A549 treated with ZK216348 at 1 μM for 4 hours (cell line): ENCODE data around the gene SESN3. TPM values are rescaled to one million over a fixed set of nuclear protein-coding genes. Genes with fewer than 3 reads are reported as not detected.

Source experiments
- total RNA-seq: library from RNA; stranded (reverse); fragments of 200-300 nt; extraction: Qiagen RNA extraction; gene quantifications from 5 replicates; pipeline ENCODE4 v1.2.3, GENCODE V29; 2022; ENCODE audit warnings: low read depth

SESN3 gene, protein sequence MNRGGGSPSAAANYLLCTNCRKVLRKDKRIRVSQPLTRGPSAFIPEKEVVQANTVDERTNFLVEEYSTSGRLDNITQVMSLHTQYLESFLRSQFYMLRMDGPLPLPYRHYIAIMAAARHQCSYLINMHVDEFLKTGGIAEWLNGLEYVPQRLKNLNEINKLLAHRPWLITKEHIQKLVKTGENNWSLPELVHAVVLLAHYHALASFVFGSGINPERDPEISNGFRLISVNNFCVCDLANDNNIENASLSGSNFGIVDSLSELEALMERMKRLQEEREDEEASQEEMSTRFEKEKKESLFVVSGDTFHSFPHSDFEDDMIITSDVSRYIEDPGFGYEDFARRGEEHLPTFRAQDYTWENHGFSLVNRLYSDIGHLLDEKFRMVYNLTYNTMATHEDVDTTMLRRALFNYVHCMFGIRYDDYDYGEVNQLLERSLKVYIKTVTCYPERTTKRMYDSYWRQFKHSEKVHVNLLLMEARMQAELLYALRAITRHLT
- total RNA-seq = 0.05 to 0.23 TPM (median 0.07 TPM) in 5 replicates

DNA sequence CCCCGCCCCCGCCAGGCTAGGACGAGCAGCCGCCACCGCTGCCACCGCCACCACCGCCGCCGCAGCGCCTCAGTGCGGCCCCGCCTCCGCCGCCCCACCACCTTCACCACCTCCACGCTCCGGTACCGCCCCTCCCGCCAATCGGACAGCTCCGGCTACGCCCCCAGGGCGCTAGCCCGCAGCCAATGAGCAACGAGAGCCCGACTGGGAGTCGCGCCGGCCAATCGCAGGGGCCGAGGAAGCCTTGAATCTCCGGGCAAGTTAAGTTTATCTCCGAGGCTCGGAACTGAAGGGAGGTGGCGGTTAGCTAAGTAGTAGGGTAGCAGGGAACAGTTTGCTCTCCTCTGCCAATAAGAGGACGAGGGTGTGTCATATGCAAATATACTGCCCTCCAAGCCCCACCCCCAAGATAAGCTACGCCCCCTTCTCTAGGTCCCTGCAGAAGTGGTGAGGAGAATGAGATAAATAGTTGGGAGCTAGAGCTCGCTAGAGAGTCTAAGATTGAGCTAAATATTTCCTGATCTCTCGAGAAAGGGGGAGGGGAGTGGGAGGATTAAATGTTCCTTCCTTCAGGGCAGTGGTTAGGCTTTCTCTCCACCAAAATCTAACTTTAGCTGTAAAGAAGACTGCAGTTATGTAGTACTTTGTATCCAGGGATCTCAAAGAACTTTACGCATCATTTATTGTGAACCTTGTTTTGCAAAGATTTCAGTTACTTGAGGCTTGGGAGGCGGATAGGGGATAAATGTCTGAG, at the start of gene SESN3:
TSS of gene SESN3 (minus strand) at position 76 of the 754 bp plus-strand sequence. CDS start 342 bp downstream, outside the sequence.

Other genes starting within 250 kb of the SESN3 start
- gene KDM4E, start 205.9 kb downstream of the SESN3 start, total RNA-seq = not detected in 5 replicates
- gene KDM4F, start 181.8 kb downstream of the SESN3 start, total RNA-seq = not detected in 5 replicates
- gene SRSF8, start 164.3 kb downstream of the SESN3 start, total RNA-seq = 13.7 to 18.7 TPM (median 18.5 TPM) in 5 replicates
- 10.9 to 15.8 TPM (median 15.0 TPM) in 5 replicates for gene ENDOD1, start 141.4 kb downstream of the SESN3 start, total RNA-seq